Spleen (tissue), 11 donors: ENCODE results near the gene SRSF4. TPM values are rescaled to one million over a fixed set of nuclear protein-coding genes. Genes with fewer than 3 reads are reported as not detected.

ENCODE experiments used
- DNase-seq: peaks from one replicate; pipeline ENCODE4 v3.0.0-alpha.2; 2020
- H3K27ac ChIP-seq, 8 donors: fragments of 200-600 bp; sonication (generic) in 7 of 8; 1 replicate in 4 of 8; 2 replicates in 4 of 8; pipeline versions ENCODE4 v1.5.0 to v1.8.0; 2016 to 2021; ENCODE audit warnings: inconsistent platforms in 4 of 8, mild to moderate bottlenecking in 4 of 8, moderate library complexity in 1 of 8
- H3K27me3 ChIP-seq, 7 donors: fragments of 200-600 bp; sonication (generic) in 6 of 7; replicated peaks in 1 of 7; 1 replicate in 4 of 7; 2 replicates in 3 of 7; pipeline versions ENCODE4 v1.5.0 to v1.8.0; 2016 to 2021; ENCODE audit warnings: inconsistent platforms in 3 of 7, mild to moderate bottlenecking in 1 of 7
- H3K36me3 ChIP-seq, 6 donors: fragments of 200-600 bp; sonication (generic) in 5 of 6; 1 replicate in 4 of 6; 2 replicates in 2 of 6; pipeline versions ENCODE4 v1.5.0 to v1.8.0; 2016 to 2021; ENCODE audit warnings: inconsistent platforms in 2 of 6
- H3K4me1 ChIP-seq, 6 donors: fragments of 200-600 bp; sonication (generic) in 5 of 6; 1 replicate in 3 of 6; 2 replicates in 3 of 6; pipeline versions ENCODE4 v1.5.0 to v1.8.0; 2016 to 2021; ENCODE audit warnings: inconsistent platforms in 3 of 6
- H3K4me3 ChIP-seq, 8 donors: fragments of 200-600 bp; sonication (generic) in 7 of 8; 1 replicate in 4 of 8; 2 replicates in 4 of 8; pipeline versions ENCODE4 v1.5.0 to v1.8.0; 2016 to 2021; ENCODE audit warnings: inconsistent platforms in 4 of 8, mild to moderate bottlenecking in 4 of 8, moderate library complexity in 2 of 8
- H3K9me3 ChIP-seq, 8 donors: fragments of 200-600 bp; sonication (generic) in 7 of 8; 1 replicate in 4 of 8; 2 replicates in 4 of 8; pipeline versions ENCODE4 v1.5.0 to v1.8.0; 2016 to 2021; ENCODE audit warnings: inconsistent platforms in 4 of 8
- POLR2A ChIP-seq, 3 donors: fragments of 450-650 bp; IDR thresholded peaks; one replicate each; pipeline ENCODE4 v1.5.1; 2017; ENCODE audit warnings: antibody characterized with exemption in 3 of 3, mild to moderate bottlenecking in 1 of 3
- POLR2AphosphoS5 ChIP-seq, 3 donors: sonication (generic); formaldehyde crosslinking; IDR thresholded peaks; one replicate each; pipeline ENCODE4 v1.5.1; 2017; ENCODE audit warnings: antibody characterized with exemption in 3 of 3
- WGBS, 5 donors: extraction: QIAGEN DNeasy Blood & Tissue Kit in 3 of 5; methylation state at CpG; one replicate each; pipeline versions ENCODE4 v1.1.5 to v1.1.7; 2013 to 2018; 5-methylcytosine and 5-hydroxymethylcytosine counted together
- intact Hi-C: fragments of 100-400 bp; cut with DNase I; formaldehyde crosslinking; loops from one replicate; pipeline ENCODE4 v1.15.0; 2023; ENCODE audit warnings: low total_unique reads
- polyA plus RNA-seq, 3 donors: library from polyadenylated mRNA; stranded (reverse); fragments of 200-250 nt; gene quantifications; one replicate each; pipeline ENCODE4 v1.2.1, GENCODE V29; 2013
- total RNA-seq, 7 donors: library from RNA; depleted of rRNA in 3 of 7; stranded (reverse); fragments of >200 nt in 3 of 7; fragmentation: NEBNext Ultra II Directional in 4 of 7; extraction: Animal tissue kit (Norgen Biotek cat#: 25700) in 4 of 7; gene quantifications; one replicate each; pipeline versions ENCODE4 v1.1.0 to v1.2.1, GENCODE V29; 2016 to 2021
- TF ChIP-seq, protein P1 (sequence below), 11 experiments: fragments of 200-600 bp in 7 of 11; fragments of 450-650 bp in 4 of 11; sonication (generic) in 4 of 11; IDR thresholded peaks in 8 of 11; conservative IDR thresholded peaks in 3 of 11; 1 replicate in 7 of 11; 2 replicates in 4 of 11; pipeline versions ENCODE4 v1.4.0 to v1.8.0; 2016 to 2021; ENCODE audit warnings: antibody characterized with exemption in 11 of 11, inconsistent platforms in 4 of 11, mild to moderate bottlenecking in 1 of 11
- donor health status: healthy with polysubstance abuse.
- donor health status: DM: no; HTN: no; CAD: no; lungs with moderate emphysema.
- donor health status: DM: no; HTN: no; CAD: no.
- donor health status: Bipolar disorder and iron deficiency.
- donor health status: healthy.
- donor health status: DM: no; HTN: no; CAD: no.
- donor health status: DM: yes; HTN: yes; CAD: no.

Gene SRSF4
- total and polyA plus RNA-seq, 10 donors: 36.9 to 94.7 (median 80.8) TPM

DNA sequence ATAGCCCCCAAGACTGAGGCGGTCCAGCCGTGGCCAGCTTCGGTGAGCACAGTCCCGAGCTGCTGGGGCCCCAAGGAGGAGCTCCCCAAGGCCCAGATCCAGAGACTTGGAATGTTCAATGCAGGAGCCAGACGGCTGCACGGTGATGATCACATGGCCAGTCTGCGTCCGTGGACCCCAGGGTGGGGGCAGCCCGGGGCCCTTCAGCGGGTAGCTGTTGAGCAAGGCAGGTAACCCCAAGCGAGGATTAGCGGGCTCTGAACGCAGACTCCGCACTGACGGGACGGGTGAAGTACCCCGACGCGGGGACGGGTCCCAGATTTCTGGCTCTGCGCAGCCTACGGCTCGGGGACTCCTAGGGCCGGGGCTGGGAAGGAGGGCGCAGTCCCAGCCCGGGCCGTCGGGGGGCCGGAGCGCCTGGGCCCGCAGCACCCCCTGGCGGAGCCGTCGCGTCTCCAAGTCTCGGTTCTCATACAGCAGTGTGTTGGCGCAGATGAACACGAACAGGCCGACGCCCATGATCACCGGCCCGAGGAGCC is 60.7 kb downstream of the SRSF4 start:
- Histone ChIP-seq H3K27me3 (peaks cover 5 to 58% (median 44%) of the 10 kb centered on the region in 7 donors), H3K4me3 (peak overlapping the region in 5 of 8 donors; percentile 10 to 82 (median 64)), H3K9me3 (no peaks in the 10 kb centered on the region), H3K36me3 (peaks cover 0 to 46% (median 23%) of the 10 kb centered on the region in 6 donors), H3K4me1 (peaks cover 18 to 48% (median 42%) of the 10 kb centered on the region in 6 donors), H3K27ac (peak overlapping the region in 1 of 8 donors; percentile 88)
- no peak for TF ChIP-seq POLR2A (IDR thresholded peaks at IDR 0.05)
- TF ChIP-seq, protein P1, sequence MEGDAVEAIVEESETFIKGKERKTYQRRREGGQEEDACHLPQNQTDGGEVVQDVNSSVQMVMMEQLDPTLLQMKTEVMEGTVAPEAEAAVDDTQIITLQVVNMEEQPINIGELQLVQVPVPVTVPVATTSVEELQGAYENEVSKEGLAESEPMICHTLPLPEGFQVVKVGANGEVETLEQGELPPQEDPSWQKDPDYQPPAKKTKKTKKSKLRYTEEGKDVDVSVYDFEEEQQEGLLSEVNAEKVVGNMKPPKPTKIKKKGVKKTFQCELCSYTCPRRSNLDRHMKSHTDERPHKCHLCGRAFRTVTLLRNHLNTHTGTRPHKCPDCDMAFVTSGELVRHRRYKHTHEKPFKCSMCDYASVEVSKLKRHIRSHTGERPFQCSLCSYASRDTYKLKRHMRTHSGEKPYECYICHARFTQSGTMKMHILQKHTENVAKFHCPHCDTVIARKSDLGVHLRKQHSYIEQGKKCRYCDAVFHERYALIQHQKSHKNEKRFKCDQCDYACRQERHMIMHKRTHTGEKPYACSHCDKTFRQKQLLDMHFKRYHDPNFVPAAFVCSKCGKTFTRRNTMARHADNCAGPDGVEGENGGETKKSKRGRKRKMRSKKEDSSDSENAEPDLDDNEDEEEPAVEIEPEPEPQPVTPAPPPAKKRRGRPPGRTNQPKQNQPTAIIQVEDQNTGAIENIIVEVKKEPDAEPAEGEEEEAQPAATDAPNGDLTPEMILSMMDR (IDR thresholded peaks at IDR 0.05 in 8 of 11, conservative IDR thresholded peaks at IDR 0.05 in 3 of 11): peak; percentile 27 to 78 (median 55)
- TF ChIP-seq POLR2AphosphoS5 (IDR thresholded peaks at IDR 0.05): peak in 2 of 3 donors; percentile 38 to 65
- WGBS, 5 donors: 37 to 85% (median 49%) methylated on average over 7 to 42 of the region's 42 CpGs
- intact Hi-C loops: no loop called here
- peak; percentile 85 for DNase-seq

DNA sequence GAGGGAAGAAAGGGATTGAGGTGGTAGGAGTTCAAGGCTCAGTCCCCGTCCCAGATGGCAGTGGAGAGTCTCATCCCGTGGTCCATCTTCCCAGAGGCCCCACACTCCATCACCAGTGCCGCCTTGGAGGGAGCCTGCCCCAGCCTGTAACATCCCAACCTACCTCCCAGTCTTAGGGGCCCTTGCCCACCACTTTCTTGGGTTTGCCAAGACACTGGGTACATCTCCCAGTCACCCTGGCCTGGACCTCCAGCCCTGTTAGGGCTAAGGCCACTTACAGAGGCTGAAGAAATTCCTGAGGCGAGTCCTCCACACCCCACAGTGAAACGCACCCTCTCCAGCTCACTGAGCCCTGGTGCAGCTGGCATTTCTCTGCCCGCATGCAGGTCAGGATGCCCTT is 61.3 kb downstream of the SRSF4 start:
- intact Hi-C loops: no loop called here
- H3K4me3 ChIP-seq: no peak overlapping the region
- no peak for DNase-seq
- peaks cover 0 to 53% (median 29%) of the 10 kb centered on the region in 6 donors for H3K36me3 ChIP-seq
- 88 to 96% (median 93%) methylated on average over 5 to 6 of the region's 6 CpGs for WGBS, 5 donors
- TF ChIP-seq POLR2AphosphoS5 (IDR thresholded peaks at IDR 0.05) (no peak), POLR2A (IDR thresholded peaks at IDR 0.05) (no peak)
- TF ChIP-seq, protein P1 (IDR thresholded peaks at IDR 0.05 in 8 of 11, conservative IDR thresholded peaks at IDR 0.05 in 3 of 11): no peak
- no peaks in the 10 kb centered on the region for H3K9me3 ChIP-seq
- H3K27ac ChIP-seq: no peak overlapping the region
- peaks cover 5 to 51% (median 44%) of the 10 kb centered on the region in 7 donors for H3K27me3 ChIP-seq
- H3K4me1 ChIP-seq: peaks cover 18 to 48% (median 42%) of the 10 kb centered on the region in 6 donors

DNA sequence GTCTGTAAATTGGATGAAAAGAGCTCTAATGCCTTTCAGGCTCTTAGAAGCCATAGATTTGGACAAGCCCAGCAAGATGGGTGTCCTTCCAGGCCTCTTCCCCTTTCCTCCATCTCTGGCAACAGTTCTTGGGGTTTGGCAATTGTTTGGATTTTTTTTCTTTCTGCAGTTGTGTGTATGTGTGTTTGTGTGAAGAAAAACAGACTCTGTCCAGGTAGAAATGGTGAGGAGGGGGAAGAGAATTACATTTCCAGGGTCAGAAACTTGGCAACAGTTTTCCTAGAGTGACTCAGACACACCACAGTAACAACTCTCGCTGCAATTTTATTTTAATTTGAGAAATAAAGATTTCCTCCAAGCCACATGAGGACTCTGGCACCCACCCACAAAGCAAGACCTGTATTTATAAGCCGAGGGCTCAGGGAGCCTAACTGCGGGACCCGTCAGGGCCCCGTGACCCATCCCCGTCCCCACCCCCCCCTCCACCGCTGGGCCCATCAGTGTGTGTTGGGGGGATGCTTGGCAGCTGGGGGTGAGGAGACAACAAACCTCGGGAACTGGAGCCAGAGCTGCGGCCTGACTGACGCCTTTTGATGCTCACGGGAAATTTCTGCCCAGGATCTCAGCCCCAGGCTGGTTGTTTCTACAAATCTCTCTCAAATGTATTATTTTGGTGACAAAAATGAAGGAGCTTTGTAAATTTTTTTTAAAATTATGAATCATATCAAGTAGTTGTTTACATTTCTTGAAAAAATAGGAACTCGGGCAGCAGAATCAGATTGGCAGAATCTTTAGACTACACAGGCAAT is 62.4 kb downstream of the SRSF4 start:
- no peak overlapping the region for H3K4me3 ChIP-seq
- peaks cover 5 to 41% (median 37%) of the 10 kb centered on the region in 7 donors for H3K27me3 ChIP-seq
- DNase-seq: no peak
- intact Hi-C loops: no loop called here
- H3K27ac ChIP-seq: no peak overlapping the region
- H3K36me3 ChIP-seq: peaks cover 0 to 63% (median 34%) of the 10 kb centered on the region in 6 donors
- WGBS, 5 donors: 89 to 95% (median 94%) methylated on average over 10 to 12 of the region's 12 CpGs
- no peaks in the 10 kb centered on the region for H3K9me3 ChIP-seq
- TF ChIP-seq, protein P1 (IDR thresholded peaks at IDR 0.05 in 8 of 11, conservative IDR thresholded peaks at IDR 0.05 in 3 of 11): no peak
- TF ChIP-seq POLR2A (IDR thresholded peaks at IDR 0.05) (no peak), POLR2AphosphoS5 (IDR thresholded peaks at IDR 0.05) (no peak)
- H3K4me1 ChIP-seq: peaks cover 18 to 37% (median 33%) of the 10 kb centered on the region in 6 donors

DNA sequence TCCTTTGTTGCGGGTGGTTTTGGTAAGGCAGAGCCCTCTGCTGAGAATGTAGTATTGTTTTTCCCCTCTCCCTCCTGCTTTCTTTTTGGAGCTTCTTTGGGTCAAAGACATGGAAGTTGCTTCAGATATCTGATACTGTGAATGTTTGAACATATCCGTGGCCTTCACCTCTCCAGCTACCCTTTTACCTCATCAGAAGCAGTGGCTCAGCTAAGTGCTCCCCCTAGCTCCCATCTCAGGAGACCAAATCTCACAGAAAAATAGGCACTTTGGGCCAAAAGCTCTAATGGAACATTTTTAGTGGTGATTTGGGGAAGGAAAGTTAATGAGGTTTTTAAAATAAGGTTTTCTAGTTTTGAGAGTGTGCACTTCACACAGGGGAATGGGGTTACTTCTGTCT is 64.3 kb downstream of the SRSF4 start:
- H3K9me3 ChIP-seq: no peaks in the 10 kb centered on the region
- intact Hi-C loops: no loop called here
- peaks cover 2 to 22% (median 18%) of the 10 kb centered on the region in 7 donors for H3K27me3 ChIP-seq
- TF ChIP-seq POLR2AphosphoS5 (IDR thresholded peaks at IDR 0.05) (no peak), POLR2A (IDR thresholded peaks at IDR 0.05) (no peak)
- TF ChIP-seq, protein P1 (IDR thresholded peaks at IDR 0.05 in 8 of 11, conservative IDR thresholded peaks at IDR 0.05 in 3 of 11): no peak
- peaks cover 7 to 18% (median 14%) of the 10 kb centered on the region in 6 donors for H3K4me1 ChIP-seq
- no peak overlapping the region for H3K27ac ChIP-seq
- 82 to 95% (median 89%) methylated on average over 2 of the region's 2 CpGs for WGBS, 5 donors
- H3K36me3 ChIP-seq: peaks cover 0 to 83% (median 51%) of the 10 kb centered on the region in 6 donors
- H3K4me3 ChIP-seq: no peak overlapping the region
- no peak for DNase-seq
